ENCODE data around the gene SURF2. TPM values are rescaled to one million over a fixed set of nuclear protein-coding genes. Genes with fewer than 3 reads are reported as not detected.

Gene SURF2
- total RNA-seq, 1 experiment from 2014 or later: 27.8 TPM

DNA sequence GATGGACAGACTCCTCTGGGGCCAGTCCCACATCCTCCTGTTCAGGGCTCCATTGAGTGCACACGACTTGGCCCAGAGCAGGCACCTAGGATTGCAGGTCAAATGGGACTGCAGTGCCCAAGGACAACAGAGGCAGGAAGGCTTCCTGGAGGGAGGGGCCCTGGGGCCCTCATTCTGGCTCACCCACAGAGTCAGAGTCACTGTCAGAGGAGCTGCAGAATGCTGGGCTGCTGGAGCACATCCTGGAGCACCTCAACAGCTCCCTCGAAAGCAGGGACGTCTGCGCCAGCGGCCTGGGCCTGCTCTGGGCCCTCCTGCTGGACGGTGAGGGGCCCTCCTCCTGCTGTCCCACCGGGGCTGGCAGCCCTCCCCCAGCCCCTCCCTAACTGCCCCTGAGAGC, 46.3 kb downstream of the SURF2 start:
- ChIA-PET POLR2A (no interaction called here), RAD21 (ENCODE audit: low non-redundant PET in 1 of 2, low total read pairs in 2 of 2, uncharacterized antibody in 2 of 2, unreplicated experiment in 2 of 2) (interaction anchor here in 1 of 2 experiments (0.6 kb wide), 1 partner anchor 48 kb away, joined by 4 read pairs; no protein-coding TSS in a partner anchor), CTCF (interaction anchor here (2.9 kb wide), 1 partner anchor 216 kb away, joined by 14 read pairs; no protein-coding TSS in a partner anchor)
- Histone ChIP-seq H3K9me2 (ENCODE audit: insufficient read depth) (no peaks in the 10 kb centered on the region), H3K9me3 (ENCODE audit: control insufficient read depth in 1 of 2, insufficient read depth in 1 of 2, low read depth in 1 of 2, low read length in 2 of 2) (no peaks in the 10 kb centered on the region), H3K27me3 (ENCODE audit: insufficient read depth, low read length) (no peaks in the 10 kb centered on the region), H3K79me2 (ENCODE audit: insufficient read depth, low read length) (no peaks in the 10 kb centered on the region; the same call in 1 of the 2 replicates), H4K20me1 (ENCODE audit: insufficient read depth) (no peaks in the 10 kb centered on the region), H2AFZ (ENCODE audit: low read depth, low read length, poor library complexity, severe bottlenecking) (no peak overlapping the region), H3K36me3 (ENCODE audit: control insufficient read depth in 1 of 2, insufficient read depth in 2 of 2, low read length in 2 of 2) (peaks cover 15 to 23% of the 10 kb centered on the region in 2 experiments; a peak in 3 of 4 replicates), H3K4me3 (replicated peaks in 1 of 2; ENCODE audit: low read depth in 1 of 2, low read length in 2 of 2) (no peak overlapping the region), H3K4me1 (ENCODE audit: control insufficient read depth in 1 of 2, insufficient read depth in 2 of 2, low read length in 2 of 2) (peaks cover 0 to 5% of the 10 kb centered on the region in 2 experiments; a peak in 1 of 4 replicates), H3K27ac (ENCODE audit: low read depth, low read length) (no peak overlapping the region), H3K9ac (ENCODE audit: low read length) (no peak overlapping the region), H3K4me2 (ENCODE audit: low read length) (no peak overlapping the region)
- intact Hi-C loops (cut with micrococcal nuclease): no loop called here
- TF ChIP-seq ZNF274 (IDR thresholded peaks at IDR 0.05; ENCODE audit: low read depth, low read length) (no peak), SRF (IDR thresholded peaks at IDR 0.05; ENCODE audit: low read depth) (no peak), EZH2 (IDR thresholded peaks at IDR 0.05) (no peak), POLR2A (IDR thresholded peaks at IDR 0.05; ENCODE audit: borderline replicate concordance, extremely low read depth, insufficient read depth, insufficient read length) (no peak), CBX3 (IDR thresholded peaks at IDR 0.05; ENCODE audit: low read depth) (no peak), SP1 (IDR thresholded peaks at IDR 0.05; ENCODE audit: low read depth) (no peak), FOSL1 (IDR thresholded peaks at IDR 0.05; ENCODE audit: low read depth) (no peak), YY1 (IDR thresholded peaks at IDR 0.05; ENCODE audit: extremely low read depth, insufficient replicate concordance, low read depth, low read length) (no peak), CEBPB (IDR thresholded peaks at IDR 0.05; ENCODE audit: low read depth) (no peak), ZFX (IDR thresholded peaks at IDR 0.05) (no peak), RAD21 (IDR thresholded peaks at IDR 0.05; ENCODE audit: low read depth) (no peak), SIN3A (IDR thresholded peaks at IDR 0.05; ENCODE audit: low read depth) (no peak), TCF7L2 (IDR thresholded peaks at IDR 0.05; ENCODE audit: borderline replicate concordance, extremely low read depth, insufficient read depth, insufficient read length) (no peak), EZH2phosphoT487 (IDR thresholded peaks at IDR 0.05; ENCODE audit: borderline replicate concordance) (no peak)
- TF ChIP-seq, protein P1, sequence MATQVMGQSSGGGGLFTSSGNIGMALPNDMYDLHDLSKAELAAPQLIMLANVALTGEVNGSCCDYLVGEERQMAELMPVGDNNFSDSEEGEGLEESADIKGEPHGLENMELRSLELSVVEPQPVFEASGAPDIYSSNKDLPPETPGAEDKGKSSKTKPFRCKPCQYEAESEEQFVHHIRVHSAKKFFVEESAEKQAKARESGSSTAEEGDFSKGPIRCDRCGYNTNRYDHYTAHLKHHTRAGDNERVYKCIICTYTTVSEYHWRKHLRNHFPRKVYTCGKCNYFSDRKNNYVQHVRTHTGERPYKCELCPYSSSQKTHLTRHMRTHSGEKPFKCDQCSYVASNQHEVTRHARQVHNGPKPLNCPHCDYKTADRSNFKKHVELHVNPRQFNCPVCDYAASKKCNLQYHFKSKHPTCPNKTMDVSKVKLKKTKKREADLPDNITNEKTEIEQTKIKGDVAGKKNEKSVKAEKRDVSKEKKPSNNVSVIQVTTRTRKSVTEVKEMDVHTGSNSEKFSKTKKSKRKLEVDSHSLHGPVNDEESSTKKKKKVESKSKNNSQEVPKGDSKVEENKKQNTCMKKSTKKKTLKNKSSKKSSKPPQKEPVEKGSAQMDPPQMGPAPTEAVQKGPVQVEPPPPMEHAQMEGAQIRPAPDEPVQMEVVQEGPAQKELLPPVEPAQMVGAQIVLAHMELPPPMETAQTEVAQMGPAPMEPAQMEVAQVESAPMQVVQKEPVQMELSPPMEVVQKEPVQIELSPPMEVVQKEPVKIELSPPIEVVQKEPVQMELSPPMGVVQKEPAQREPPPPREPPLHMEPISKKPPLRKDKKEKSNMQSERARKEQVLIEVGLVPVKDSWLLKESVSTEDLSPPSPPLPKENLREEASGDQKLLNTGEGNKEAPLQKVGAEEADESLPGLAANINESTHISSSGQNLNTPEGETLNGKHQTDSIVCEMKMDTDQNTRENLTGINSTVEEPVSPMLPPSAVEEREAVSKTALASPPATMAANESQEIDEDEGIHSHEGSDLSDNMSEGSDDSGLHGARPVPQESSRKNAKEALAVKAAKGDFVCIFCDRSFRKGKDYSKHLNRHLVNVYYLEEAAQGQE (IDR thresholded peaks at IDR 0.05; ENCODE audit: low read depth): no peak
- TF ChIP-seq, protein P2, sequence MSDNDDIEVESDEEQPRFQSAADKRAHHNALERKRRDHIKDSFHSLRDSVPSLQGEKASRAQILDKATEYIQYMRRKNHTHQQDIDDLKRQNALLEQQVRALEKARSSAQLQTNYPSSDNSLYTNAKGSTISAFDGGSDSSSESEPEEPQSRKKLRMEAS (IDR thresholded peaks at IDR 0.05): no peak
- DNase-seq (ENCODE audit: low read depth, low spot score) (no peak), ATAC-seq (no peak)
- no TSS peak for BruUV-seq (replicated peaks)
